Heart left ventricle (tissue), 13 donors: ENCODE results near the gene SSU72.

ENCODE experiments used
- POLR2A ChIP-seq, 2 donors: fragments of 450-650 bp; IDR thresholded peaks; one replicate each; pipeline ENCODE4 v1.6.1; 2017; ENCODE audit warnings: antibody characterized with exemption in 2 of 2, mild to moderate bottlenecking in 2 of 2, moderate library complexity in 2 of 2
- TF ChIP-seq, protein P1 (sequence below), 12 donors: fragments of 200-600 bp; sonication (generic) in 4 of 12; IDR thresholded peaks; one replicate each; pipeline versions ENCODE4 v1.5.0 to v1.8.0; 2018 to 2022; ENCODE audit warnings: antibody characterized with exemption in 12 of 12, mild to moderate bottlenecking in 5 of 12
- donor health status: ischemic (EF 13 %, LVEDD 7.1; RV severe dilation, severe dysfunction).
- donor health status: DM: no; HTN: yes; CAD: no.
- donor health status: DM: no; HTN: no; CAD: no.
- donor health status: ischemic (EF 25% LVEDD 6.9; RV normal size, moderate dysfunction).
- donor health status: ischemic (EF 25% LVEDD 5.7; RV mildly dilated, moderate dysfunction).
- donor health status: ischemic (EF 35%, LVEDD 5.7; RV mildly dilated, moderate dysfunction).
- donor health status: nonischemic (EF 11% LVEDD 7.7; RV severe dilation, severe dysfunction).
- donor health status: DM: yes; HTN: yes; CAD: no.
- donor health status: PGD.
- donor health status: ischemic (EF 29% LVEDD 5.4; RV normal size, mild dysfunction).
- donor health status: nonischemic (EF 23%, LVEDD 6.1; RV moderate dilation, normal function).

DNA sequence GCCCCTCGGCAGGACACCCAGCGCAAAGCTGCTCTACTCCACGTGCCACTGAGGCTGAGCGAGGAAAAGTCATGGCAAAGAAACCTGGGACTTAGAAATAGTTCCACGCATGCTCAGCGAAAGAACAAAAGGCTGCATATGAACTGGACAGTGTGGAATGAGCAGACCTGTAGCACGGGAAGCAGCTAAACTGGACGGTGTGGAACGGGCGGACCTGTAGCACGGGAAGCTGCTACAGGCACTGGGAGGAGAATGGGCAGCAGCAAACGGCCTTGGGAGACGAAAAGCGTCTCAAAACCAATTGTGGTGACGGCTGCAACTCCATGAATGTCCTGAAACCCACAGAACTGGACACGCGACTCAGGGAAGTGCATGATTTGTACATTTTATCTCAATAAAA lies 15.6 kb downstream of the SSU72 start:
- TF ChIP-seq POLR2A (IDR thresholded peaks at IDR 0.05): no peak
- TF ChIP-seq, protein P1, sequence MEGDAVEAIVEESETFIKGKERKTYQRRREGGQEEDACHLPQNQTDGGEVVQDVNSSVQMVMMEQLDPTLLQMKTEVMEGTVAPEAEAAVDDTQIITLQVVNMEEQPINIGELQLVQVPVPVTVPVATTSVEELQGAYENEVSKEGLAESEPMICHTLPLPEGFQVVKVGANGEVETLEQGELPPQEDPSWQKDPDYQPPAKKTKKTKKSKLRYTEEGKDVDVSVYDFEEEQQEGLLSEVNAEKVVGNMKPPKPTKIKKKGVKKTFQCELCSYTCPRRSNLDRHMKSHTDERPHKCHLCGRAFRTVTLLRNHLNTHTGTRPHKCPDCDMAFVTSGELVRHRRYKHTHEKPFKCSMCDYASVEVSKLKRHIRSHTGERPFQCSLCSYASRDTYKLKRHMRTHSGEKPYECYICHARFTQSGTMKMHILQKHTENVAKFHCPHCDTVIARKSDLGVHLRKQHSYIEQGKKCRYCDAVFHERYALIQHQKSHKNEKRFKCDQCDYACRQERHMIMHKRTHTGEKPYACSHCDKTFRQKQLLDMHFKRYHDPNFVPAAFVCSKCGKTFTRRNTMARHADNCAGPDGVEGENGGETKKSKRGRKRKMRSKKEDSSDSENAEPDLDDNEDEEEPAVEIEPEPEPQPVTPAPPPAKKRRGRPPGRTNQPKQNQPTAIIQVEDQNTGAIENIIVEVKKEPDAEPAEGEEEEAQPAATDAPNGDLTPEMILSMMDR (IDR thresholded peaks at IDR 0.05): no peak
